ENCODE measurements around the gene DOC2B.
"Not testable (repeated sequence)": the region's sequence is repeated elsewhere in the genome, so short reads cannot be mapped to it uniquely, and the experiment has no call there.

The DOC2B gene

DNA sequence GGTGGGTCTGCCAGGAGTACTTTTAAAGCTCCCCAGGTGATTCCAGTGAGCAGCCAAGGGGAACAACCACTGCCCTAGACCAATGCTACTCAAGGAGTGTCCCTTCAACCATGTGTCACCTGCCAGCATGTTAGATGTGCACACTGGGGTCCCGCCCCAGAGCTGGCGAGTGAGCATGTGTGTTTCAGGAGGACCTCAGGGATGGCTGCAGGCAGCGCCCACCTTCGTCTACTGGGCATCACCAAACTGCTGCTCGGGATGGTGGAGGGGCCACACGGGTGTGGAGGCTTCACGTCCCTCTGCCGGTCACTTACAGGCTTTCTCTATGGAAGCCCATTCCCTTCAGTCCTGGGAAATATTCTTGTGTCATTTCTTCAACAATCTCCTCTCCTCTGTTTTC lies 29.0 kb upstream of the DOC2B start:
- no peak for DNase-seq (ENCODE audit: low spot score)

GRCh38 chr17:208429-208828 lies 27.0 kb upstream of the DOC2B start:
- DNase-seq (ENCODE audit: low spot score) = no peak

- no peak for DNase-seq (ENCODE audit: low spot score)
These were observed 26.3 kb upstream of the DOC2B start for GRCh38 chr17:207775-208174.

- DNase-seq (ENCODE audit: low spot score) = no peak
These were observed 25.6 kb upstream of the DOC2B start for GRCh38 chr17:206941-207560.

- DNase-seq (ENCODE audit: low spot score) = not testable (repeated sequence)
These were observed 25.0 kb upstream of the DOC2B start for GRCh38 chr17:206484-206883.

GRCh38 chr17:205817-206216 lies 24.4 kb upstream of the DOC2B start:
- DNase-seq (ENCODE audit: low spot score) = no peak

GRCh38 chr17:205148-205669 lies 23.8 kb upstream of the DOC2B start:
- DNase-seq (ENCODE audit: low spot score) = no peak

DNA sequence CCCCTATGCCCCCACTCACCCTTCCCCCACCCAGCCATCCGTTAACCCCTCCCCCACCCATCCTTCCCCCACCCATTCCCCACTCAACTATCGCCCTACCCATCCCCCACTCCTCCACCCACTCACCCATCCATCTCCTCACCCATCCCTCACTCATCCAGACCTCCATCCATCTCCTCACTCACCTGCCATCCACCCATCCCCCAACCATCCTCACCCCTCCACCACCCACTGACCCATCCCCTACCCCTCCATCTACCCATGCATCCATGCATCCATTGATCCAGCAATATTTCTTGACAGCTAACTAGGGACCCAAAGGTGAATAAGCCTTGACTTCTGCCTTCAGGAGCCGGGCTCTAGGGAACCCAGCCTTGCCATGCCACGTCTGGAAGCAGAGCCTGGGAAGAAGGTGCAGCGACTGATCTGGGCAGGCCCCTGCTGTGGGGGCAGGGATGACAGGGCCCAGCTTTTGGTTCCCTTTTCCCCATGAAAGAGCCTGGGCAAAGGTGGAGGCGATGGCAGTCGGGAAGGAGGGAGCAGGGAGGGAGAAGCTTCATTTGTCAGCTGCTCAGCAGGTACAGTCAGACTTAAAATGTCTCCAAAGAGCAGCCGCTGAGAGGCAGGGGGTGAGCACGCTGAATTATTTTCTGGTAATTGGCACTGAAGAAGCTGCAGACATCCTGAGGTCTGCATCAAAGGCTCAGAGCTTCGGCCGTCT lies 23.1 kb upstream of the DOC2B start:
- no peak for DNase-seq (ENCODE audit: low spot score)

DNA sequence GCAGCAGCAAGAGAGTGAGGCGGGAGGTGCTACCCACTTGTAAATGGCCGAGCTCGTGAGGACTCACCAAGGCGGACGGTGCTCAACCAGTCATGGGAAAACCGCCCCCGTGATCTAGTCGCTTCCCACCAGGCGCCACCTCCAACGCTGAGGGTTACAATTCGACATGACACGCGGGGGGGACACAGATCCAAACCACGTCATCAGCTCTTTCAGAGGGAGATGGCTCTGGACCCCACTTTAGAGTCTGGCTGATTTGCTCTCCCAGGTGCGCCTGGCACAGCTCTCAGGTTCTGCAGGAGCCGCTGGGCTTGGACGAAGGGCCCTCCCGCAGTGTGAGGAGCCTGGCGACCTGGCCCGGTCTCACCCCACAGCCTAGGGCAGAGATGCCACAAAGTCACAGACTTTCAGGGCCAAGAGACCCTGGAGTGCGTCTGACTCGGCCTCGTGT lies 21.1 kb upstream of the DOC2B start:
- DNase-seq (ENCODE audit: low spot score) = no peak

- DNase-seq (ENCODE audit: low spot score) = not testable (repeated sequence)
These were observed 20.3 kb upstream of the DOC2B start for GRCh38 chr17:201736-202135.

DNA sequence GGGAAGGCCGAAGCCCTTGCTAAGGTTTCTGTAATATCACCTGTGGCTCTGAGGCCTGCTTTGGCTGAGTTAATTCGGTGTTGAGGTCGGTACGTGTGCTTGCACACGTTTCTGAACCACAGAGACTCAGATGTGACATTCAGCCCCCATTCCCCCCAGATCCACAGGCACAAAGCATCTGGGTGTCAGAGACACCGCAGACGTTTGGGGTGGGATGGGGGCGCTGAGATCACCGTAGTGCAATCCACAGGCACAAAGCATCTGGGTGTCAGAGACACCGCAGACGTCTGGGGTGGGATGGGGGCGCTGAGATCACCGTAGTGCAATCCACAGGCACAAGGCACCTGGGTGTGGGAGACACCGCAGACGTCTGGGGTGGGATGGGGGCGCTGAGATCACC lies 19.8 kb upstream of the DOC2B start:
- DNase-seq (ENCODE audit: low spot score) = not testable (repeated sequence)

- DNase-seq (ENCODE audit: low spot score) = peak; percentile 50
These were observed 19.1 kb upstream of the DOC2B start for GRCh38 chr17:200586-200985.

DNA sequence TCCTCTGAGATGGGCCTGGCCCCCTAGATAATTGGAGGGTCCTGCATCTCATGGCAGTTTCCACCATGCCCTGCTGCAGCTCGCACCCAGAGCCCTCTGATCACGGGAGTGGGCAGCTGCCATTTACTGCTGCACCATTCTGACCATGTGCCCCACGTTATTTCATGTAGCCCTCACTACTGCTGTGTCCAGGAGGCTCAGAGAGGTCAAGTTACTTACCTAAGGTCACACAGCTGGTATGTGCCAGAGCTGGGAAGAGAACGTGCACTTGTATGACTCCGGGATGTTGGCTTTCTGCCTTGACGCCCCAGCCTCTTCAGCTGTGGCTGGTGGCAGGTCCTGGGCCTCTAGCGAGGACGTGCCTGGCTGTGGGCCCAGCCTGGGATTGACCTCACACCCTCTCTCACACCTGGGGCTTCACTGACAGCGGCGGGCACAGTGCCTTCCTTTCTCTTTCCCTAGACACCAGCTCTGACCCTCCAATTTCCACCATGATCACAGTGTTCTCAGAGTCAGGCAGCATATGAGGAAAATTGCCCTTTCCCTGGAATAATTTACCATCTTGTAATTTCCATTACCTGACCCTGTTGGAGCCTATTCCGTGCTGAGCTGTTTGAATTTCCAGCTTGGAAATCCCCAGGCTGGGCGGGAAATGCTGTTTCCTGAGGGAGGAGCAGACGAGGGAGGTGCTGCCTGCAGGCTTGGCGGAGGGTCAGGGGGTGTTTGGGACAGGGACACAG lies 18.5 kb upstream of the DOC2B start:
- DNase-seq (ENCODE audit: low spot score) = peak; percentile 49

DNA sequence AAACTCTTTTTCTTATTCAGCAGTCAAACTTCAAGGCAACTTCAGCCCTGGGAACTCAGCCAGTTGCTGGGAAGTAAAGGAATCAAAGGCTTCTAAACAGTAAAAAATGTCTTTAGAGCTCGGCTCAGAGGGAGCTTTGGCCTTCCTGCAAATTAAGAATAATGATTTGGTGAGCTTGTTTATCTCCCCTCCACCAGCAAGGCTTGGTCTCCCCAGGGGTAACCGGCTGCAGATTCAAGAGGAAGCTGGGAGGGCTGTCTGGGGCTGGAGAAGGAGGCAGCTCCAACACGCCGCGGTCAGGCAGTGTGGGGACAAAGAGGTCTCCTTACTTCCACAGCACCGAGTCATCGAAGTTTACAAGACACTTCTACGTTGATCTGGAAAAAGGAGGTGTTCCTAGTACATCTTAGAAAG lies 17.7 kb upstream of the DOC2B start:
- no peak for DNase-seq (ENCODE audit: low spot score)

GRCh38 chr17:198225-198624 lies 16.8 kb upstream of the DOC2B start:
- not testable (repeated sequence) for DNase-seq (ENCODE audit: low spot score)

DNA sequence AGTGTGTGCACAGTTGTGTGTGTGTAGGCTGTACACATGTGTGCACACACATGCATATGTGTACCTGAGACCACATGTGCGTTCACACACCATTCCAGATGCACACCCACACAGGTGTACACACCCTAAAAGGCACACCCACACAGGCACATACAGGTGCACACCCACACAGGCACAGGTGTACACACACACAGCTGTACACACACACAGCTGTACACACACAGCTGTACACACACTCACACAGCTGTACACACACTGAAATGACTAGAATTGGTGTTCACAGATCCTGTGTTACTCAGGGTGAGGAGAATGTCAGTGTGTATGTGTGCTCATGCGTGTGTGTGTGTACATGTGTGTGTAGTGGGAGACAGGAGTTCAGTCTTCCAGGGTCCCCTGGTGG lies 15.9 kb upstream of the DOC2B start:
- DNase-seq (ENCODE audit: low spot score) = no peak

GRCh38 chr17:194828-195602 lies 13.6 kb upstream of the DOC2B start:
- DNase-seq (ENCODE audit: low spot score) = no peak

DNA sequence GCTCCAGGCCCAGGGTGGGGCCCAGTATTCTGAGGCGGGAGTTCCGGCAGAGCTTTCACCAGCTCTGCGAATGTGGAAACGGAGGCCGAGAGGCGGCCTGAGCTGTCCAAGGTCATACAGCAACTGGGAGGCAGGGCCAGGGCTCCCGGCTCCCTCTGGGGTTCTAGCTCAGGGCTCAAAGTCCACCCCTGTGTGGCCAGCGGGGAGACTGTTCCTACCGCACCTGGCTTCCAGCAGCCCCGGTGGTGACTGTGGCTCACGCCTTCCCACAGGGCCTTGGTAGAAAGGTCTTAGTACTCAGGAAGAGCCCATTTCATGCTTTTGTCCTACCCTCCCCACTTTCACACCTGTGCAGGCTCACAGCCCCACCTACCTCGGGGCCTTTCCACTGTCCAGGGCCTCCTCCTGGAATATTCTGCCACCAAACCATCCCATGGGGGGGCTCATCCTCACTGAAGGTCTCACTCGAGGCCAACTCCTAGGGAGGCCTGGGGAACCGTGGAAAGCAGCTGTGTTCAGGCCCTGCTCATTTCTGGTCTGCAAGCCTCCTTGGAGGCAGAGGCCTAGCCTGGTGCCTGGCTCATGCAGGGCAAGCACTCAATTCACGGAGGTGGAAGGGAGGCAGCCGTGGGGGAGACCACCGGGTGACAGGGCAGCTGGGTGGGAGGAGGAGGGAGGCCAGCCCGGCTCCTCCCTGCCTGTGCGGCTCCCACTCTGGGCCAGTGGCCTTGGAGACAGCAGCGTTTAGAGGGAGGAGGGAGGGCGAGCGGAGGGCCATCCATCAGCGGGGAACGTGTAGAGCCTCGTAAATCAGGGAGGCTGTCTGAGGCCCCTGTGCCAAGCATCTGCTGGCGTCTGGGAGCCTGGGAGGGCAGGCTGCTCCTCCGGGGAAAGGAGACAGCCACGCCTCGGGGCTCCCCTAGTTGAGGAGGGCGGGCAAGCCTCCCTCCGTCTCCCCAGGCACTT lies 12.7 kb upstream of the DOC2B start:
- DNase-seq (ENCODE audit: low spot score) = no peak

DNA sequence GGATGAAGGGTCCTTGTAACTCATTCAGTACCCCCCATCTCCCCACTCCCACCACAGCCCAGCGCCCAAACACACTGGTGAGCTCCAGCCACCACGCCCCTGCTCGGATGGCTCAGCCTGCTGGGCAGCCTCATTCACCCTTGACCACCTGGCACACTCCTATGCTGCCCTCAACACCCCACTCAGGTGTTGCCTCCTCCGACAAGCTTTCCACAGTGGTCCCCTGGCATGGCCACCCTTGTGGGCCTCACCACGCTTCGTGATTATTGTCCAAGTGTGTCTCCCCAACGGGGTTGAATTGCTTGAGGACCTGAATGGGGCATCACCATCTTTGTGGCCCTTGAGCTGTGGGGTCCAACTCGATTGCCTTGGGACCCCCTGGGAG lies 12.0 kb upstream of the DOC2B start:
- DNase-seq (ENCODE audit: low spot score) = no peak

DNA sequence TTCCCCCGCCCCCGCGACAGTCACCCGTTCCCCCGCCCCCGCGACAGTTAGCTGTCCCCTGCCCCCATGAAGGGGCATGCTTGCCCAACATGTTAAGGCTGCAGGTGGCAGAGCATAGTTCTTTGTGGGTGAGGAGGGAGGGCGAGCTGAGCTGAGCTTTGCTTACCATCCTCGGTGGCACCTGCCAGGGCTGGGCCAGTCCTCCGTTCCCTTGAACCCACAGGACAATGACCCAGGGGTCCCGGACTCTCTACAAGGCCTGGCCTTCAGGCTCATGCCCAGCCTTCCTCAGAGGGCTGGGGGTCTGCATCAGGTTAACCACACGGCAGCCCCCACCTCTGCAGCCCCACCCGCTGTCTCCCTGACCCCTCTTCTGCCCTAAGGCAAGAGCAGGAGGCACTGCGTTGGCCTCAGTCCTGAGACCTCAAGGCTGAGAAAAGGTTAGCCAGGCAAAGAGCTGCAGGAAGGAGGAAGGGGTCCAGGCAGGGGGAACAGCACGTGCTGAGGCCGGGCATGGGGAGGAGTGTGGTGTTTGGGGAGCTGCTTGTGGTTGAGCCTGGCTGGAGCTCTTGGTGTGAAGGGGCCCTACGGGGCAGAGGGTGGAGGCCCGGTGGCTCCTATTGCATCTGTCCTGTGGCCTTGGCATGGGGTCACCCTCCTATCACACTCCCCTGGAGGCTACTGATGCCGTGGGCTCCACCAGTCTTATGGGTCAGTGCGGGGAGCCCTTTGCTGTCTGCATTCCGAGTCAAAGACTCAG lies 11.4 kb upstream of the DOC2B start:
- no peak for DNase-seq (ENCODE audit: low spot score)
